Neural cell (in vitro differentiated cells): ENCODE results near the gene SLC26A4. TPM values are rescaled to one million over a fixed set of nuclear protein-coding genes. Genes with fewer than 3 reads are reported as not detected.

Experiments
- H2AFZ ChIP-seq: fragments of 200-600, 300-800 bp; sonication (generic), shearing (Covaris generic); 2 replicates; pipeline ENCODE4 v1.6.0; 2014; ENCODE audit warnings: low read depth, mild to moderate bottlenecking, antibody characterized with exemption, low read length, moderate library complexity
- H3F3A ChIP-seq: fragments of 200-600 bp; shearing (Covaris generic); 2 replicates; pipeline ENCODE4 v1.6.1; 2016; ENCODE audit warnings: mild to moderate bottlenecking, moderate library complexity, mixed read lengths, antibody characterized with exemption, low read length; ENCODE audit not compliant: insufficient read depth, poor library complexity, severe bottlenecking
- H3K27ac ChIP-seq: fragments of 200-600, 300-800 bp; sonication (generic), shearing (Covaris generic); 2 replicates; pipeline ENCODE4 v1.5.1; 2014; ENCODE audit warnings: mild to moderate bottlenecking, low read length, moderate library complexity
- H3K27me3 ChIP-seq: fragments of 300-800, 200-600 bp; sonication (generic), shearing (Covaris generic); 2 replicates; pipeline ENCODE4 v1.6.0; 2014; ENCODE audit warnings: mild to moderate bottlenecking, low read depth, low read length, moderate library complexity; ENCODE audit not compliant: insufficient read depth
- H3K36me3 ChIP-seq: fragments of 300-800, 200-600 bp; sonication (generic), shearing (Covaris generic); 2 replicates; pipeline ENCODE4 v1.5.1; 2014; ENCODE audit warnings: mild to moderate bottlenecking, antibody characterized with exemption, low read length, moderate library complexity; ENCODE audit not compliant: insufficient read depth
- H3K4me2 ChIP-seq: fragments of 300-800, 200-600 bp; sonication (generic), shearing (Covaris generic); 2 replicates; pipeline ENCODE4 v1.6.0; 2014; ENCODE audit warnings: mild to moderate bottlenecking, low read length
- H3K4me3 ChIP-seq: fragments of 300-800, 200-600 bp; sonication (generic), shearing (Covaris generic); 2 replicates; pipeline ENCODE4 v1.5.1; 2014; ENCODE audit warnings: mild to moderate bottlenecking, low read length, moderate library complexity
- H3K79me2 ChIP-seq: fragments of 200-600 bp; shearing (Covaris generic); replicated peaks from 2 replicates; pipeline ENCODE4 v1.6.0; 2014; ENCODE audit warnings: mild to moderate bottlenecking, low read length, moderate library complexity; ENCODE audit not compliant: insufficient read depth
- H3K9ac ChIP-seq: fragments of 300-800, 200-600 bp; sonication (generic), shearing (Covaris generic); 2 replicates; pipeline ENCODE4 v1.6.1; 2016; ENCODE audit warnings: mild to moderate bottlenecking, low read length, mixed read lengths
- H3K9me2 ChIP-seq: fragments of 200-600 bp; shearing (Covaris generic); 2 replicates; pipeline ENCODE4 v1.6.1; 2016; ENCODE audit warnings: mild to moderate bottlenecking, low read length, mixed read lengths; ENCODE audit not compliant: insufficient read depth
- H3K9me3 ChIP-seq: fragments of 200-600, 300-800 bp; sonication (generic), shearing (Covaris generic); 2 replicates; pipeline ENCODE4 v1.6.1; 2016; ENCODE audit warnings: mild to moderate bottlenecking, mixed run types, low read length, moderate library complexity, mixed read lengths
- H4K20me1 ChIP-seq: fragments of 200-600 bp; shearing (Covaris generic); 2 replicates; pipeline ENCODE4 v1.6.1; 2016; ENCODE audit warnings: mild to moderate bottlenecking, mixed run types; ENCODE audit not compliant: insufficient read depth
- CTCF ChIP-seq: fragments of 450-650 bp; IDR thresholded peaks from 2 replicates; pipeline ENCODE4 v1.5.1; 2014; ENCODE audit warnings: antibody characterized with exemption, mild to moderate bottlenecking, moderate library complexity; ENCODE audit not compliant: poor library complexity, severe bottlenecking
- EP300 ChIP-seq: fragments of 450-650 bp; conservative IDR thresholded peaks from 2 replicates; pipeline ENCODE4 v1.6.1; 2014; ENCODE audit warnings: antibody characterized with exemption, mild to moderate bottlenecking, moderate library complexity; ENCODE audit not compliant: poor library complexity, severe bottlenecking
- EZH2 ChIP-seq: fragments of 200-600, 300-800 bp; shearing (Covaris generic), sonication (generic); IDR thresholded peaks from 2 replicates; pipeline ENCODE4 v1.6.1; 2014; ENCODE audit warnings: antibody characterized with exemption, low read length, borderline replicate concordance, mild to moderate bottlenecking; ENCODE audit not compliant: insufficient read depth, poor library complexity, severe bottlenecking
- MXI1 ChIP-seq: fragments of 450-650 bp; conservative IDR thresholded peaks from 2 replicates; pipeline ENCODE4 v1.6.1; 2014; ENCODE audit warnings: antibody characterized with exemption, mild to moderate bottlenecking; ENCODE audit not compliant: poor library complexity, severe bottlenecking
- POLR2AphosphoS5 ChIP-seq: IDR thresholded peaks from 2 replicates; pipeline ENCODE4 v1.6.1; 2012
- RAD21 ChIP-seq: fragments of 450-650 bp; conservative IDR thresholded peaks from 2 replicates; pipeline ENCODE4 v1.6.1; 2014; ENCODE audit warnings: antibody characterized with exemption, mild to moderate bottlenecking, moderate library complexity
- REST ChIP-seq: IDR thresholded peaks from 2 replicates; pipeline ENCODE4 v1.6.1; 2012; ENCODE audit warnings: borderline replicate concordance
- SMC3 ChIP-seq: fragments of 450-650 bp; conservative IDR thresholded peaks from 2 replicates; pipeline ENCODE4 v1.6.1; 2014; ENCODE audit warnings: antibody characterized with exemption, mild to moderate bottlenecking, moderate library complexity; ENCODE audit not compliant: poor library complexity
- TAF1 ChIP-seq: IDR thresholded peaks from 2 replicates; pipeline ENCODE4 v1.6.1; 2012; ENCODE audit warnings: low read depth
- polyA plus RNA-seq: library from polyadenylated mRNA; depleted of rRNA; stranded (reverse); fragments of >200 nt; gene quantifications from 2 replicates; pipeline ENCODE4 v1.2.3, GENCODE V29; 2014

SLC26A4 gene
- polyA plus RNA-seq, 1 donor from 2014 or later = not detected

GRCh38 chr7:107641676-107642075, 19.0 kb upstream of the SLC26A4 start:
- Histone ChIP-seq H3K9me2 (no peaks in the 10 kb centered on the region), H3K9ac (no peak overlapping the region), H3K27ac (no peak overlapping the region), H2AFZ (no peak overlapping the region), H3K79me2 (no peaks in the 10 kb centered on the region), H3K36me3 (no peaks in the 10 kb centered on the region), H3K4me3 (no peak overlapping the region), H3F3A (no peaks in the 10 kb centered on the region), H4K20me1 (no peaks in the 10 kb centered on the region), H3K27me3 (no peaks in the 10 kb centered on the region), H3K4me2 (no peak overlapping the region), H3K9me3 (no peaks in the 10 kb centered on the region)
- TF ChIP-seq MXI1 (no peak), EP300 (no peak), CTCF (no peak), REST (no peak), RAD21 (no peak), EZH2 (no peak), SMC3 (no peak), POLR2AphosphoS5 (no peak), TAF1 (no peak)

GRCh38 chr7:107642501-107642900, 18.1 kb upstream of the SLC26A4 start:
- no peaks in the 10 kb centered on the region for H3F3A ChIP-seq
- H3K4me3 ChIP-seq = no peak overlapping the region
- no peak overlapping the region for H3K27ac ChIP-seq
- no peak overlapping the region for H2AFZ ChIP-seq
- H3K9me3 ChIP-seq = no peaks in the 10 kb centered on the region
- no peak for TF ChIP-seq CTCF
- TF ChIP-seq TAF1 = no peak
- TF ChIP-seq EP300 = no peak
- TF ChIP-seq SMC3 = no peak
- TF ChIP-seq EZH2 = no peak
- TF ChIP-seq MXI1 = no peak
- no peak for TF ChIP-seq RAD21
- TF ChIP-seq POLR2AphosphoS5 = no peak
- TF ChIP-seq REST = no peak
- no peak overlapping the region for H3K9ac ChIP-seq
- H3K36me3 ChIP-seq = no peaks in the 10 kb centered on the region
- H3K4me2 ChIP-seq = no peak overlapping the region
- no peaks in the 10 kb centered on the region for H4K20me1 ChIP-seq
- H3K79me2 ChIP-seq = no peaks in the 10 kb centered on the region
- H3K27me3 ChIP-seq = no peaks in the 10 kb centered on the region
- H3K9me2 ChIP-seq = no peaks in the 10 kb centered on the region
